A673 (cell line): ENCODE measurements around the gene MPP1. TPM values are rescaled to one million over a fixed set of nuclear protein-coding genes. Genes with fewer than 3 reads are reported as not detected.
A peak's percentile ranks its signal among the peaks of the same experiment; 100 is the strongest.

Source experiments
- BruUV-seq: library from RNA; stranded (reverse); fragments of 400-500 nt; replicated peaks from 2 replicates; lab custom pipeline; 2021; lab: Mats Ljungman, UMichigan
- CTCF ChIA-PET: fragments of 300-600 bp; sonication (Branson Sonifier 250); formaldehyde crosslinking; loops from one replicate; lab custom pipeline; 2022; ENCODE audit warnings: antibody characterized with exemption; lab: Charles Lee
- POLR2A ChIA-PET: fragments of 300-600 bp; sonication (Branson Sonifier 250); formaldehyde crosslinking; loops from one replicate; lab custom pipeline; 2022; ENCODE audit warnings: antibody characterized with exemption; ENCODE audit not compliant: low non-redundant PET; lab: Charles Lee
- DNase-seq: peaks from one replicate; pipeline ENCODE4 v3.0.0-alpha.2; 2015; ENCODE audit warnings: low spot score
- H3K27ac ChIP-seq: fragments of 200-600 bp; sonication (generic); 2 replicates; pipeline ENCODE4 v1.5.1; 2016; ENCODE audit warnings: mixed run types, low read depth, mild to moderate bottlenecking, mixed read lengths, antibody characterized with exemption, low read length; ENCODE audit not compliant: poor library complexity, severe bottlenecking
- H3K27me3 ChIP-seq: fragments of 200-600 bp; sonication (generic); replicated peaks from 2 replicates; pipeline ENCODE4 v1.6.1; 2017; ENCODE audit warnings: mixed run types, low read depth, mild to moderate bottlenecking, mixed read lengths, antibody characterized with exemption, low read length; ENCODE audit not compliant: insufficient read depth, poor library complexity
- H3K36me3 ChIP-seq: fragments of 200-600 bp; sonication (generic); 2 replicates; pipeline ENCODE4 v1.6.1; 2016; ENCODE audit warnings: mixed run types, mild to moderate bottlenecking, mixed read lengths, antibody characterized with exemption, low read length; ENCODE audit not compliant: insufficient read depth, poor library complexity, severe bottlenecking
- H3K4me1 ChIP-seq: fragments of 200-600 bp; sonication (generic); 2 replicates; pipeline ENCODE4 v1.6.1; 2017; ENCODE audit warnings: mixed run types, mild to moderate bottlenecking, mixed read lengths, antibody characterized with exemption, low read length; ENCODE audit not compliant: insufficient read depth, poor library complexity, severe bottlenecking
- H3K4me3 ChIP-seq: fragments of 200-600 bp; sonication (generic); 2 replicates; pipeline ENCODE4 v1.5.1; 2016; ENCODE audit warnings: low read depth, mixed run types, mild to moderate bottlenecking, mixed read lengths, low read length; ENCODE audit not compliant: poor library complexity, severe bottlenecking
- H3K9me3 ChIP-seq: fragments of 200-600 bp; sonication (generic); 2 replicates; pipeline ENCODE4 v1.6.1; 2016; ENCODE audit warnings: mixed run types, low read depth, mild to moderate bottlenecking, mixed read lengths, antibody characterized with exemption, low read length; ENCODE audit not compliant: poor library complexity, severe bottlenecking
- CTCF ChIP-seq: fragments of 300-800, 200-600 bp; sonication (generic); conservative IDR thresholded peaks from 2 replicates; pipeline ENCODE4 v1.5.1; 2017; ENCODE audit warnings: low read depth, mild to moderate bottlenecking, antibody characterized with exemption, low read length, moderate library complexity, mixed read lengths
- EZH2 ChIP-seq: fragments of 200-600 bp; sonication (generic); IDR thresholded peaks from 2 replicates; pipeline ENCODE4 v1.6.1; 2017; ENCODE audit warnings: borderline replicate concordance, low read depth, mild to moderate bottlenecking, mixed read lengths, antibody characterized with exemption, low read length; ENCODE audit not compliant: poor library complexity, severe bottlenecking
- intact Hi-C: fragments of 100-400 bp; cut with micrococcal nuclease; formaldehyde crosslinking; loops from one replicate; pipeline ENCODE4 v1.10.0; 2022; ENCODE audit not compliant: unreplicated experiment
- total RNA-seq: library from RNA; stranded (reverse); gene quantifications from 2 replicates; pipeline ENCODE4 v1.2.3, GENCODE V29; 2021

Gene MPP1
- total RNA-seq, 1 experiment from 2014 or later = 10.4 TPM

DNA sequence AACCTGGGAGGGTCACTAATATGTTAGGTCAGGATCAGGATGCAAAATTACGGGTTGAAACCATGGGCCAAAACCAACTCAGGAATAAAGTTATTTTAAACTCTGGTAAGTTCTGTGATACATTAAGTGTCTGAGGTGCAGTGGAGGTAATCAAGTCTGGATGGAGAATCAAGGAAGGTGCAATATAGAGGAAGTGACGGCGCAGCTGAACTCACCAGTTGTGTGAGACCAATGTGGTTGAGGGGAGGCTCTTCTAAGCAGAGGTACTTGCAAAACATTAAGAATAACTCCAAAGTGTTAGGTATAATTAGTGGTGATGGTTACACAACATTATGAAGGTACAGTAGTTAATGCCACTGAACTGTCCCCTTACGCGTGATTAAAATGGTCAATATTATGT, 74.1 kb downstream of the MPP1 start:
- Histone ChIP-seq H3K27ac (no peak overlapping the region), H3K36me3 (no peaks in the 10 kb centered on the region), H3K4me3 (no peak overlapping the region), H3K4me1 (no peaks in the 10 kb centered on the region), H3K27me3 (no peaks in the 10 kb centered on the region), H3K9me3 (no peaks in the 10 kb centered on the region)
- ChIA-PET POLR2A (no interaction called here), CTCF (no interaction called here)
- TF ChIP-seq EZH2 (no peak), CTCF (no peak)
- DNase-seq = no peak
- no TSS peak for BruUV-seq
- intact Hi-C loops = no loop called here

GRCh38 chrX:154730253-154730891, 74.9 kb downstream of the MPP1 start:
- peak; percentile 18 for DNase-seq
- BruUV-seq = no TSS peak

DNA sequence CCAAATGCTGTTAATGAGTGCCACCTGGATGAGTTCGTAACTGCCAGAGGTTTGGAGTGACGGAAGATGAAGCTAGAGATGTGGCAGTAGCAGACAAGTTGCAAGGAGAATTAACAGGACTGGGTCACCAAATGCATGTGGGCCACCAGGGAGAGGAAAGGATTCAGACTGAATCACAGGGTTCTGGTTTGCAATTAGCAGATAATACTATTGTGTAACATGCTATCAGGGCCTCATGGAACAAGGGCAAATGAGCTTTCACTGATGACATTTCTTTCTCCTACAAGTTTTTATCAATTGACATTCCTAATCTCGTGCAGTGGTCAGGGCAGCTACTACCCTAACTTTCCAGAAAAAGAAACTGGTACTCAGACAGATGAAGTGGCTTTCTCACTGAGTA, 75.8 kb downstream of the MPP1 start:
- Histone ChIP-seq H3K27me3 (no peaks in the 10 kb centered on the region), H3K27ac (no peak overlapping the region), H3K9me3 (no peaks in the 10 kb centered on the region), H3K4me3 (no peak overlapping the region), H3K4me1 (no peaks in the 10 kb centered on the region), H3K36me3 (no peaks in the 10 kb centered on the region)
- no TSS peak for BruUV-seq
- TF ChIP-seq CTCF = no peak
- TF ChIP-seq EZH2 = no peak
- ChIA-PET POLR2A (no interaction called here), CTCF (interaction anchor here (1.7 kb wide), 1 partner anchor 19 kb away, joined by 8 read pairs; no protein-coding TSS in a partner anchor)
- intact Hi-C loops = loop anchor here (10.0 kb wide), 1 partner anchor 115 kb away; the partner anchor contains the start of gene CTAG1B
- DNase-seq = no peak

More at GRCh38 chrX:154730253-154730891, 74.9 kb downstream of the MPP1 start:
- POLR2A ChIA-PET = no interaction called here
- Histone ChIP-seq H3K27me3 (no peaks in the 10 kb centered on the region), H3K36me3 (no peaks in the 10 kb centered on the region), H3K4me1 (no peaks in the 10 kb centered on the region), H3K4me3 (no peak overlapping the region), H3K27ac (no peak overlapping the region), H3K9me3 (no peaks in the 10 kb centered on the region)
- no peak for TF ChIP-seq CTCF
- TF ChIP-seq EZH2 = no peak
- intact Hi-C loops = no loop called here
- CTCF ChIA-PET = no interaction called here

Other genes with a start within 250 kb of the MPP1 start
- gene CTAG1A, start 220.4 kb downstream of the MPP1 start, total RNA-seq = not detected in 2 replicates
- gene CTAG1B, start 186.2 kb downstream of the MPP1 start, total RNA-seq = not detected in 2 replicates
- gene CTAG2, start 151.9 kb downstream of the MPP1 start, total RNA-seq = not detected in 2 replicates
- 0.09 and 0.31 TPM in 2 replicates for gene GAB3, start 54.4 kb downstream of the MPP1 start, total RNA-seq
- 138 and 158 TPM in 2 replicates for gene DKC1, start 42.6 kb downstream of the MPP1 start, total RNA-seq
- gene SMIM9, start 29.2 kb upstream of the MPP1 start, total RNA-seq = not detected in 2 replicates
- 25.0 and 25.2 TPM in 2 replicates for gene F8A1, start 80.9 kb upstream of the MPP1 start, total RNA-seq
- gene F8, start 217.2 kb upstream of the MPP1 start, total RNA-seq = 1.1 and 1.9 TPM in 2 replicates
- gene FUNDC2, start 221.4 kb upstream of the MPP1 start, total RNA-seq = 78.1 and 84.6 TPM in 2 replicates